COLO668 (cell line): Measurements from ENCODE around the gene DLX6.
A peak's percentile ranks its signal among the peaks of the same experiment; 100 is the strongest.

Experiments used
- DNase-seq: peaks from one replicate; lab custom pipeline; 2025; ENCODE audit not compliant: unreplicated experiment; lab: John Stamatoyannopoulos, UW

DLX6 gene

GRCh38 chr7:97005183-97006054, at the start of gene DLX6:
DLX6 (plus strand) TSS chr7:97005553; CDS start chr7:97005978, 425 bp downstream.
- DNase-seq, result peak; percentile 95

- no peak for DNase-seq
Observed at GRCh38 chr7:96959135-96959534, 46.2 kb upstream of the DLX6 start.

GRCh38 chr7:96962221-96962885, 43.0 kb upstream of the DLX6 start:
- no peak for DNase-seq

DNA sequence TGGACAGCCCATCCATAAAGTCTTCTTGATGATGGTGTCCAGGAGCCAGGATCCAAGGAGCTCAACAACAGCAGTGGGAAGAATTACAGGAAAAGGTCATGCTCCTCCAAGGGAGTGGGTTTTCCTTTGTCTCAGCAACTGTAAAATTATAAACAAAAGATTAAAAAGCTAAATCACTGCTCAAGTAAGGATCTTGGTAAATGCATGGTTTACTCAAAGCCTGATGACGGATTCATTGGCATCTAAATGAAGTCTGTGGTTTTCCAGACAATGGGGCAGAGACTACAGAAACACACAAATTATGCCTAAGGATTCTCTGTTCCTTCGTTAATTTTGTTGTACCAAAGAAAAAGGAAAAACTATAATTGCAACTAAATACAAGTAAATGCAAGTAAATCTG, 36.4 kb upstream of the DLX6 start:
- DNase-seq, result no peak

GRCh38 chr7:96970739-96971138, 34.6 kb upstream of the DLX6 start:
- DNase-seq, result no peak

GRCh38 chr7:96973986-96974385, 31.4 kb upstream of the DLX6 start:
- DNase-seq, result no peak

DNA sequence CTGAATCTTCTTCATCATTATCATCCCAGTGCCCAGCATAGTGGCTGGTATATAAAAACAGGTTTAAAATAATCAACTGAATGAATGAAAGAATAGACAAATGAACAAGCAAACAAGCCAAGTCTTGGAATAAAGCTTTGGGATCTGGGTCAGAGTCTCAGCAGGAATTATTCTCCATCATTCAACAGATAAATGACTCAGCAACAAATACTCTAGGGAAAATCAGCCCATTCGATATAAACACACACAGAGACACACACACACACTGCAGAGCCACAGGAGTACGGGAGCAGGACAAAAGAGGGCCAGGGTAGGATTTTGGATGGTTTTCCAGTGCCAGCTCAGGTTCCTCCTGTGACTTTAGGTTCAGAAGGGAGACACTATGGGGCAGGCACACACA, 29.2 kb upstream of the DLX6 start:
- no peak for DNase-seq

- no peak for DNase-seq
Observed at GRCh38 chr7:96977445-96977844, 27.9 kb upstream of the DLX6 start.

DNA sequence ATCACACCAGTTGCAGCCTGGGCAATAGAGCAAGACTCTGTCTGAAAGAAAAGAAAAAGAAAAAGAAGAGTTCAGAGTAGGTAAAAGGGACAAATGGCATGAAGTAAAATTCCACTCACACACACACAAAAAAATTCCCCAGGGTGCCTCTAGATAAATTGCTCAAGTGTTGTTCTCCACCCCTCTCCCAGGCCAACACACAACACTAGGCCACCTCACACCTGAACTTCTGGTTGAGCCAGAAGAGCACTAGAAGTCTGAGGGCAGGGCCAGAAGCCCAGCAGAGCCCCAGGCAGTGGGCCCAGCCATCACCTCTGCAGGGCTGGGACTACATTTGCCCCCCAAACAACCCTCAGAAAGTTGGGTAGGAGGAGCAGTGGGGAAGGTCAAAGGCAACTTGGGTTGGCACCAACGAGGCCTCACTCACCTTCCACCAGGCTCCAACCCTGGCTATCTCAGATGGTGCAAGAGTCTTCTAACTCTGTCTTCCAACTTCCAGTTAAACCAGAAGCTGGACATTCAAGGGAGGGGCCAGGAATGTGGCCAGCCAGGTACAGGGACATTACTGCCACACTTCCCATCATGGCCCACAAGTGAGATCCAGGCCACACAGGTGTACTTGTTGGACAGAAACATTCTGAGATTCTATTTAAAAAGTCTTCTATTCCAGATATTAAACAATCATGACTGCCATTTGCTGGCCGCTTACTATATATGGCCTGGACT, 25.6 kb upstream of the DLX6 start:
- DNase-seq, result no peak

GRCh38 chr7:96982586-96982985, 22.8 kb upstream of the DLX6 start:
- DNase-seq, result no peak

- no peak for DNase-seq
Observed at GRCh38 chr7:96985992-96986391, 19.4 kb upstream of the DLX6 start.

- no peak for DNase-seq
Observed at GRCh38 chr7:96986901-96987300, 18.5 kb upstream of the DLX6 start.

GRCh38 chr7:96987719-96988118, 17.6 kb upstream of the DLX6 start:
- DNase-seq, result no peak

DNA sequence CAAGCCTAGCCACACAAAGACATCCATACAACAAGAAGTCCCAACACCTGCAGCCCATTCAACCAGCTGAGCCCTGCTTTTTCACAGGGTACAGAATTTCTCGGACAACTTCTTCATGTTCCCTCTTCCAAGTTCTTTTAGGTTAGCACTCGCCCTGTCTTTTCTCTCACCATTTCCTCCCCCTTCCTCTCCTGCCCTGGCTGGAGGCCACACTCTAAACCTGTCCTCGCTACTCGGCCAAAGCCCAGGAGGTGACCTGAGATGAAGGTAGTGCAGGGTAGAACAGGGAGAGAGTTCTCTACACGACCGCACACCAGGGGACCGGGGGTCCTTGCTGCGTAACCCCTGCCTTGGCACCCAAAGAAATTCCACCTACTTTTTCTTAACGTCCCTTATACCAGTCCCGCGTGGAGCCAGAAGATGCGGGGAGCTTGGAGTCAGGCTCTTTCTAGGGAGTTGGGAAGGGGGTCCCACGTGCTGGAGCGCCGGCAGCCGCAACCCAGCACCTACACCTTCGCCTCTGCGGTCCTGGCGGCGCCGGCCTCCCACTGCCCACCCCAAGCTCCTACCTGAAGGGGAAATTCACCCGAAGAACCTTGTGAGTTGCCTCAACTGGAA, 16.0 kb upstream of the DLX6 start:
- no peak for DNase-seq

DNA sequence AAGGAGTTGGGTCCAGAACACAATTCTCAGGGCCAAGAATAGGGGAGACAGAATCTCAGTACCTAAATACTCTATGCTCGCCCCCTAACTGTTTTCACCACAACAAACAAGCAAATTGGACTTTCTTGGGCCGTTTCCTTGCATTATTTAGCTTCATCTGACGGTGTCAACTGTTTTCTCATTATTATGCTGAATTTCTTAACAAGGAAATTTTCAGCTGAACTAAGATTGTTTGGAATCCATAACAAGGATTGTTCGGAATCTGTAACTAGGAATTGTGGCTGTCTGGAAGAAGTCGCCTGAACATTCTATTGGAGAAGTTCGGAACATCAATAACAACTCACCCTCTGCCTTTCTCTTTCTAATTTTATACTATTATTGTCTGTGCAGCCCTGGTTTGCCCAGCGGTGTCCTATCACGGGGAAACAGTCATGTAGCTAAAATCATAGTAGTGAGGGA, 15.5 kb upstream of the DLX6 start:
- no peak for DNase-seq

DNA sequence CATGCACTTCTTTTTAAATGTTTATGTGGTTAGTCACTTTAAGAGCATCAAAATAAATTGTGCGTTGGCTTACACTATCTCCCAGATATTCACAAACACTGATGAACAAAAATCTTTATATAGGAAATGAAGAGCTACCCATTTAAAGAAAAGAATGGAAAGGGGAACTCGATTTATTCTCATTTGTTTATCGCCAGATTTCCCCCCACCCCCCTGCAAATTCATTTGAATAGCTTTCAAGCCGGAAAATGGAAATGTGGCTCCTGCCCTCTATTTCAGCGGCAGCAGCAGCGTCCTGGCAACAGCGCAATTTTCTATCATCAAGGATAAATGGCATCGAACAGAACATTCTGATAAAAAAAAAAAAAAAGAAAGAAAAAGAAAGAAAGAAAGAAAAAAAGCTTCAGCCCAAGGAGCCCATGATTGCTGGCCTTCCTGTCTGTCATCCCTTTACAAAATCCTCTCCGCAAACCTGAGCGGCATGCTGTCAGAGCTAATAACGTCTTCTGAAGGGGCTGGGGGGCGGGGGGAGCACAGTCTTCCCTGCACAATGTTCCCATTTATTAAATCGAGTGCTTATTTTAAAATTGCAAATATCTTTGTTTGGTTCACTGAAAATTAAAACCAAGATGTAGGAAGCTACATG, 13.7 kb upstream of the DLX6 start:
- DNase-seq, result no peak

DNA sequence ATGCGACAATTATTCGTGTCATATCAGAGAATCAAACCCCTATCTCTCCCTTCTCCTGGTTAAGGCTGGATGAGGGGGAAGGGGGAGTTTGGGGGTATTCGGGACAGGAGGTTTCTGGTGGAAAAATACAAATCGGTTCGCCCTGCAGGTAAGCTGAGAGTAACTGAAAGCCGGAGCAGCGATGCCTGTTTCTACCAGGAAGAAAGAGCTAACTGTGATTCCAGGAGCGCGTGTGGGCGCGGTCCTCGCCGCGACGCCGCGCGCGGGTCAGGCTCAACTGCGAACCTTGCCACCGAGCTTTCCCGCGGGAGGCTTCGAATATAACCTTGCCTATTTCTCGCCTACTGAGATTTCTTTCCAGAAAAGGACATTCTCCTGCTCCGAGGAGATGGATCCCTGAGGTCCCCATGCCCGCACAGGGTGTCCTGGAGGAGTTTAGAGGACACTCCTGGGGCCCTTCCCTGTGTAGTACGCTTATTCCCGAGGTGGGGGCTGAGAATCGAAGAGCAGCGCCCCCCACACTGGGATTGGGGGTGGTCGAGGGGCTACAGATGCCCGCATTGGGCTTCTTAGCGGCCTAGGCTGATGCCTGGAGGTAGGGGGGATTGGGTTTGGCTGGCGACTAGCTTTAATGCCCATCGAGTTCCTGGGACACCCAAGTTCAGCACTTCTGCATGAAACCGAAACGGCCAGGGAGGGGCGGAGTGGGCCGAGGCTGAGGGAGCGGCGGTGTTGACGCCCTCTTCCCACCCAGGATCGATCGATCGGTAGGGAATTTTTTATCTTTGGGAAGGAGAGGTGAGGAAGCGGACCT, 13.0 kb upstream of the DLX6 start:
- DNase-seq, result no peak

- DNase-seq, result no peak
Observed at GRCh38 chr7:96993094-96993865, 12.1 kb upstream of the DLX6 start.

GRCh38 chr7:96993980-96994379, 11.4 kb upstream of the DLX6 start:
- DNase-seq, result no peak
